GM21723 (cell line): ENCODE results near the gene UBE2E2.
"Not testable (repeated sequence)": the region's sequence is repeated elsewhere in the genome, so short reads cannot be mapped to it uniquely, and the experiment has no call there.

ENCODE experiments used
- ATAC-seq: cut with Tn5 transposase; IDR thresholded peaks from one replicate; pipeline ENCODE4 v1.9.1; 2021; ENCODE audit warnings: mild to moderate bottlenecking, moderate library complexity; ENCODE audit not compliant: unreplicated experiment

Gene UBE2E2

GRCh38 chr3:23602971-23603370 lies 399.8 kb downstream of the UBE2E2 start:
- ATAC-seq: no peak

GRCh38 chr3:23607184-23607847 lies 404.2 kb downstream of the UBE2E2 start:
- no peak for ATAC-seq

GRCh38 chr3:23608650-23609049 lies 405.5 kb downstream of the UBE2E2 start:
- ATAC-seq: no peak

- ATAC-seq: no peak
These were observed 408.7 kb downstream of the UBE2E2 start for GRCh38 chr3:23611737-23612295.

GRCh38 chr3:23612296-23612891 lies 409.3 kb downstream of the UBE2E2 start:
- no peak for ATAC-seq

GRCh38 chr3:23615068-23615467 lies 411.9 kb downstream of the UBE2E2 start:
- ATAC-seq: no peak

- ATAC-seq: not testable (repeated sequence)
These were observed 415.3 kb downstream of the UBE2E2 start for GRCh38 chr3:23618475-23618874.

- ATAC-seq: no peak
These were observed 416.8 kb downstream of the UBE2E2 start for GRCh38 chr3:23619705-23620637.

GRCh38 chr3:23620638-23621015 lies 417.5 kb downstream of the UBE2E2 start:
- no peak for ATAC-seq

- no peak for ATAC-seq
These were observed 420.7 kb downstream of the UBE2E2 start for GRCh38 chr3:23623844-23624243.

GRCh38 chr3:23624305-23624704 lies 421.2 kb downstream of the UBE2E2 start:
- no peak for ATAC-seq

- ATAC-seq: no peak
These were observed 423.3 kb downstream of the UBE2E2 start for GRCh38 chr3:23626442-23626841.

- no peak for ATAC-seq
These were observed 426.2 kb downstream of the UBE2E2 start for GRCh38 chr3:23629181-23629894.

- no peak for ATAC-seq
These were observed 430.3 kb downstream of the UBE2E2 start for GRCh38 chr3:23633261-23633960.

- no peak for ATAC-seq
These were observed 434.2 kb downstream of the UBE2E2 start for GRCh38 chr3:23637339-23637738.

- no peak for ATAC-seq
These were observed 437.5 kb downstream of the UBE2E2 start for GRCh38 chr3:23640471-23641146.
